HS-5 (cell line): Measurements from ENCODE around the gene IFNA21.
"Not testable (repeated sequence)": the region's sequence is repeated elsewhere in the genome, so short reads cannot be mapped to it uniquely, and the experiment has no call there.

Experiments
- DNase-seq: peaks from one replicate; pipeline ENCODE4 v3.0.0-alpha.2; 2012; ENCODE audit warnings: low read depth

Gene IFNA21

GRCh38 chr9:21141427-21141882, 25.0 kb downstream of the IFNA21 start, which contains the start of gene IFNW1:
TSS of gene IFNW1 (minus strand) at chr9:21141832. CDS start at chr9:21141570, 262 bp downstream.
- DNase-seq, result no peak

GRCh38 chr9:21137020-21137419, 29.4 kb downstream of the IFNA21 start:
- no peak for DNase-seq

GRCh38 chr9:21135736-21136135, 30.7 kb downstream of the IFNA21 start:
- DNase-seq, result no peak

- not testable (repeated sequence) for DNase-seq
Observed at GRCh38 chr9:21128186-21128585, 38.3 kb downstream of the IFNA21 start.

GRCh38 chr9:21121595-21122251, 44.7 kb downstream of the IFNA21 start:
- DNase-seq, result no peak

GRCh38 chr9:21121079-21121478, 45.4 kb downstream of the IFNA21 start:
- DNase-seq, result no peak

- no peak for DNase-seq
Observed at GRCh38 chr9:21119093-21119770, 47.2 kb downstream of the IFNA21 start.
